SU-DHL-6 (cell line): Measurements from ENCODE around the gene NAA60.

Source experiments
- CTCF ChIP-seq: fragments of 200-600 bp; sonication (generic); IDR thresholded peaks from one replicate; pipeline ENCODE4 v1.5.1; 2017; ENCODE audit warnings: antibody characterized with exemption, mild to moderate bottlenecking, low read length, moderate library complexity; ENCODE audit not compliant: insufficient read depth, poor library complexity, severe bottlenecking
- EZH2phosphoT487 ChIP-seq: fragments of 200-600 bp; sonication (generic), shearing (Covaris generic); conservative IDR thresholded peaks from 2 replicates; pipeline ENCODE4 v1.6.1; 2018; ENCODE audit warnings: mild to moderate bottlenecking, antibody characterized with exemption, low read length, moderate library complexity, mixed read lengths

DNA sequence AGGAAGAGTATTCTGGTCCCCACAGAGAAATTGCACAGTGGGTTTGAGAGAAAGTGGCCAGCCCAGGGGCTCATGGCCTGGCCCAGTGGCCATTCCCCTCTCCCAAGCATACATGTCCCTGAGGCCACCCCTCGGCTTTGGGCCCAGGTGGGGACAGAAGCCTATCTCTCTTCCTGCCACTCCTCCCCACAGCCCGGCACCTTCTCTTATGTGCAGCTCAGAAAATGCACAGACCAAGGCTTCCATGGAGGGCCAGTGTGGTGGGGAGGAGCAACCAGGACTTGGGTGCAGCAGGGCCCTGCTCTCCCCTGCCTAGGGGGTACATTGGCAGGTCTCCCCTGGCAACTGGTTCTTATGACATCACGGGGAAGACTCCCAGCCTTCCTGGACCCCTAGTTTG, 51.7 kb downstream of the NAA60 start, which contains the start of gene C16orf90:
- TF ChIP-seq CTCF (no peak), EZH2phosphoT487 (no peak)
